Endothelial cell of umbilical vein (primary cell): ENCODE measurements around the gene TOGARAM2. TPM values are rescaled to one million over a fixed set of nuclear protein-coding genes. Genes with fewer than 3 reads are reported as not detected.

Experiments
- BruUV-seq: library from RNA; stranded (reverse); fragments of 400-500 nt; replicated peaks from 2 replicates; lab custom pipeline; 2021; lab: Mats Ljungman, UMichigan
- CTCF ChIA-PET: fragments of 300-600, 350-600 bp; sonication (Branson Sonifier 250); formaldehyde crosslinking; loops from one replicate; lab custom pipeline; 2021; ENCODE audit warnings: antibody characterized with exemption, inconsistent platforms; lab: Charles Lee
- POLR2A ChIA-PET: fragments of 300-600, 350-600 bp; sonication (Branson Sonifier 250); formaldehyde crosslinking; loops from one replicate; lab custom pipeline; 2021; ENCODE audit warnings: antibody characterized with exemption, inconsistent platforms; lab: Charles Lee
- DNase-seq: peaks from one replicate; pipeline ENCODE4 v3.0.0-alpha.2; 2011; ENCODE audit warnings: low read depth, low spot score
- FAIRE-seq: peaks from 2 replicates; lab custom pipeline; 2011; peaks lifted over from hg19 to GRCh38; lab: Jason Lieb, UNC
- H2AFZ ChIP-seq: 2 replicates; pipeline ENCODE4 v1.6.0; 2012; ENCODE audit warnings: low read depth, low read length, control low read depth, inconsistent platforms
- H3K27ac ChIP-seq: 2 replicates; pipeline ENCODE4 v1.5.1; 2011; ENCODE audit warnings: low read depth, mild to moderate bottlenecking, control low read depth, low read length, moderate library complexity; ENCODE audit not compliant: insufficient read depth
- H3K27me3 ChIP-seq, 2 experiments: 2 replicates each; pipeline versions ENCODE4 v1.6.0 to v1.6.1; 2011; ENCODE audit warnings: low read length in 2 of 2, mixed read lengths in 1 of 2; ENCODE audit not compliant: control insufficient read depth in 2 of 2, insufficient read depth in 2 of 2
- H3K36me3 ChIP-seq, 2 experiments: 2 replicates in 1 of 2; 3 replicates in 1 of 2; pipeline ENCODE4 v1.5.1; 2011; ENCODE audit warnings: low read length in 2 of 2, mild to moderate bottlenecking in 1 of 2, moderate library complexity in 1 of 2; ENCODE audit not compliant: control insufficient read depth in 2 of 2, insufficient read depth in 2 of 2; ENCODE audit errors: extremely low read depth in 1 of 2
- H3K4me1 ChIP-seq: 3 replicates; pipeline ENCODE4 v1.5.1; 2011; ENCODE audit warnings: mild to moderate bottlenecking, low read length; ENCODE audit not compliant: control insufficient read depth, insufficient read depth; ENCODE audit errors: extremely low read depth
- H3K4me2 ChIP-seq: 2 replicates; pipeline ENCODE4 v1.6.1; 2011; ENCODE audit warnings: low read length, control low read depth, mixed read lengths; ENCODE audit not compliant: insufficient read depth
- H3K4me3 ChIP-seq, 3 experiments: fragments of 200-600 bp in 1 of 3; sonication (generic), shearing (Covaris generic) in 1 of 3; replicated peaks in 1 of 3; 2 replicates each; pipeline ENCODE4 v1.5.1; 2011 to 2016; ENCODE audit warnings: control low read depth in 3 of 3, low read length in 3 of 3, mild to moderate bottlenecking in 2 of 3, inconsistent platforms in 1 of 3, low read depth in 1 of 3, moderate library complexity in 1 of 3; ENCODE audit not compliant: insufficient read depth in 1 of 3
- H3K79me2 ChIP-seq: 2 replicates; pipeline ENCODE4 v1.6.0; 2012; ENCODE audit warnings: low read length, inconsistent platforms; ENCODE audit not compliant: control insufficient read depth, insufficient read depth
- H3K9ac ChIP-seq: replicated peaks from 2 replicates; pipeline ENCODE3; 2011; ENCODE audit warnings: low read length, control low read depth; ENCODE audit not compliant: insufficient read depth; ENCODE audit errors: extremely low read depth
- H3K9me1 ChIP-seq: replicated peaks from 3 replicates; pipeline ENCODE4 v1.6.0; 2011; ENCODE audit warnings: mild to moderate bottlenecking, low read length; ENCODE audit not compliant: control insufficient read depth, insufficient read depth; ENCODE audit errors: extremely low read depth
- H3K9me3 ChIP-seq: replicated peaks from 2 replicates; pipeline ENCODE4 v1.5.1; 2012; ENCODE audit warnings: low read length, inconsistent platforms; ENCODE audit not compliant: control insufficient read depth, insufficient read depth
- H4K20me1 ChIP-seq: replicated peaks from 2 replicates; pipeline ENCODE3; 2011; ENCODE audit warnings: mild to moderate bottlenecking, low read length; ENCODE audit not compliant: control insufficient read depth, insufficient read depth; ENCODE audit errors: extremely low read depth
- CTCF ChIP-seq, 2 donors: IDR thresholded peaks; 1 replicate in 1 of 2; 2 replicates in 1 of 2; pipeline ENCODE4 v1.5.1; 2011; ENCODE audit warnings: low read length in 2 of 2, mild to moderate bottlenecking in 2 of 2, moderate library complexity in 2 of 2, control low read depth in 1 of 2, inconsistent platforms in 1 of 2, low read depth in 1 of 2; ENCODE audit not compliant: insufficient read depth in 1 of 2; ENCODE audit errors: extremely low read depth in 1 of 2
- EZH2 ChIP-seq: IDR thresholded peaks from 2 replicates; pipeline ENCODE4 v1.6.1; 2012; ENCODE audit warnings: borderline replicate concordance, low read depth, mild to moderate bottlenecking, moderate library complexity, low read length, inconsistent platforms; ENCODE audit not compliant: severe bottlenecking
- JUN ChIP-seq: IDR thresholded peaks from 2 replicates; pipeline ENCODE4 v1.6.1; 2011; ENCODE audit warnings: borderline replicate concordance, low read depth; ENCODE audit not compliant: insufficient read length, insufficient read depth
- MAX ChIP-seq: IDR thresholded peaks from 2 replicates; pipeline ENCODE4 v1.6.1; 2011; ENCODE audit not compliant: insufficient read depth, insufficient read length
- MYC ChIP-seq: IDR thresholded peaks from one replicate; pipeline ENCODE4 v1.6.1; 2011; ENCODE audit warnings: mild to moderate bottlenecking, low read depth, low read length
- POLR2A ChIP-seq: IDR thresholded peaks from 2 replicates; pipeline ENCODE4 v1.6.1; 2012; ENCODE audit warnings: low read depth, mild to moderate bottlenecking, control low read depth, low read length
- dilution Hi-C: fragments of 300-500 bp; cut with MboI; formaldehyde crosslinking; loops from one replicate; pipeline ENCODE4 v1.15.0; 2019; ENCODE audit warnings: low sequenced_read_pairs; ENCODE audit not compliant: extremely low pct_ligation_motif_present
- intact Hi-C: fragments of 100-400 bp; cut with micrococcal nuclease; formaldehyde crosslinking; loops from one replicate; pipeline ENCODE4 v1.10.0; 2022
- polyA plus RNA-seq, 4 experiments: library from polyadenylated mRNA; depleted of rRNA in 3 of 4; stranded (reverse) in 3 of 4; unstranded in 1 of 4; fragments of >200 nt; gene quantifications; 2 replicates each; pipeline versions ENCODE4 v1.2.1 to v1.2.3, GENCODE V29; 2011 to 2012; ENCODE audit warnings: missing spikeins in 1 of 4
- total RNA-seq: library from RNA; stranded (reverse); gene quantifications from 2 replicates; pipeline ENCODE4 v1.2.3, GENCODE V29; 2021

The TOGARAM2 gene
- total and polyA plus RNA-seq, 2 donors (not counting 3 experiments of a cell fraction or from before 2014, with no cell fraction given): not detected

DNA sequence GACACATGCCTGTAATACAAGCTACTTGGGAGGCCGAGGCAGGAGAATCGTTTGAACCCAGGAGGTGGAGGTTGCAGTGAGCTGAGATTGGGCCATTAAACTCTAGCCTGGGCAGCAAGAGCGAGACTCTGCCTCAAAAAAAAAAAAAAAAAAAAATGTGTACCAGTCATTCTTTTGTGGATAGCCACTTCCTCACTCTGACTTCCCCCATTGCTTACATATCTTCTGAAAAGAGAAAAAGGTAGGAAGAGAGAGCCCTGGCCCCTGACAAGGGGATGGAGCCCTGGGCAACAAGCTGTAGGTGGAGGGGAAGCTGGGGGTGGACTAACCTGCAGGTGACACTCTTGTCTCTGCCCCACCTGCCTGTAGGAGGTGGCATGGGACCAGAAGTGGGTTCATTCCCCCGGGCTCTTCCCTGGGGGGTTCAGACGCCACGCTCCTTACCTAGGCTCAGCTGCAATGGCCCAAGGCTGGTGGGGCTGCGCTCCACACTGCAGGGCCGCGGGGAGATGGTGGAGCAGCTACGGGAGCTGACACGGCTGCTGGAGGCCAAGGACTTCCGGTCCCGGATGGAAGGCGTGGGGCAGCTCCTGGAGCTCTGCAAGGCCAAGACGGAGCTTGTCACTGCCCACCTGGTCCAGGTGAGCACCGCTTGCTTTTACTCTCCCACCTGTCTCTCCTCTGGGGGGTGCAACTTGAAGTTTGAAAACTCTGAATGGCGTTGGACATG lies 54.1 kb downstream of the TOGARAM2 start:
- no peak overlapping the region for H3K4me3 ChIP-seq
- FAIRE-seq (no peak), DNase-seq (no peak)
- dilution Hi-C loops: no loop called here
- no peak overlapping the region for H3K27ac ChIP-seq
- no peaks in the 10 kb centered on the region for H3K9me1 ChIP-seq
- CTCF ChIA-PET: interaction anchor here (0.9 to 1.0 kb wide), 2 partner anchors 10 to 40 kb away, joined by 3 to 4 read pairs; no protein-coding TSS in a partner anchor
- H3K79me2 ChIP-seq: no peaks in the 10 kb centered on the region
- BruUV-seq: no TSS peak
- no peak overlapping the region for H2AFZ ChIP-seq
- H3K36me3 ChIP-seq: no peaks in the 10 kb centered on the region
- no peaks in the 10 kb centered on the region for H4K20me1 ChIP-seq
- H3K9me3 ChIP-seq: no peaks in the 10 kb centered on the region
- no peak for TF ChIP-seq CTCF (IDR thresholded peaks at IDR 0.05; ENCODE audit: extremely low read depth in 1 of 2, insufficient read depth in 1 of 2, low read depth in 1 of 2, low read length in 2 of 2)
- intact Hi-C loops: no loop called here
- POLR2A ChIA-PET: interaction anchor here (0.6 kb wide), 1 partner anchor 14 kb away, joined by 4 read pairs; no protein-coding TSS in a partner anchor
- no peak overlapping the region for H3K4me2 ChIP-seq
- H3K27me3 ChIP-seq: peaks cover 0 to 1% of the 10 kb centered on the region in 2 experiments
- H3K4me1 ChIP-seq: no peaks in the 10 kb centered on the region
- no peak overlapping the region for H3K9ac ChIP-seq

- H2AFZ ChIP-seq: no peak overlapping the region
- H3K4me1 ChIP-seq: no peaks in the 10 kb centered on the region
- intact Hi-C loops (no loop called here), dilution Hi-C loops (no loop called here)
- H3K4me2 ChIP-seq: no peak overlapping the region
- no peak for TF ChIP-seq JUN
- no peak for TF ChIP-seq MAX
- TF ChIP-seq EZH2: no peak
- no peak for TF ChIP-seq POLR2A
- no peak for TF ChIP-seq MYC
- POLR2A ChIA-PET: no interaction called here
- no peak overlapping the region for H3K4me3 ChIP-seq
- CTCF ChIA-PET: interaction anchor here (1.0 kb wide), 1 partner anchor 24 kb away, joined by 3 read pairs; no protein-coding TSS in a partner anchor
- no peak for DNase-seq
- no TSS peak for BruUV-seq
- no peaks in the 10 kb centered on the region for H4K20me1 ChIP-seq
- H3K9ac ChIP-seq: no peak overlapping the region
- no peaks in the 10 kb centered on the region for H3K27me3 ChIP-seq
- no peaks in the 10 kb centered on the region for H3K9me1 ChIP-seq
- no peaks in the 10 kb centered on the region for H3K9me3 ChIP-seq
- no peaks in the 10 kb centered on the region for H3K79me2 ChIP-seq
- FAIRE-seq: no peak
- H3K36me3 ChIP-seq: no peaks in the 10 kb centered on the region
- no peak overlapping the region for H3K27ac ChIP-seq
Measured at GRCh38 chr2:29039718-29040480, 58.8 kb downstream of the TOGARAM2 start.
